GM12801 (cell line): ENCODE results near the gene RSRC1.

ENCODE experiments used
- TF ChIP-seq, protein P1 (sequence below): IDR thresholded peaks from one replicate; pipeline ENCODE4 v1.5.1; 2011; ENCODE audit warnings: control low read depth; ENCODE audit not compliant: insufficient read length; ENCODE audit errors: extremely low read depth

Gene RSRC1

DNA sequence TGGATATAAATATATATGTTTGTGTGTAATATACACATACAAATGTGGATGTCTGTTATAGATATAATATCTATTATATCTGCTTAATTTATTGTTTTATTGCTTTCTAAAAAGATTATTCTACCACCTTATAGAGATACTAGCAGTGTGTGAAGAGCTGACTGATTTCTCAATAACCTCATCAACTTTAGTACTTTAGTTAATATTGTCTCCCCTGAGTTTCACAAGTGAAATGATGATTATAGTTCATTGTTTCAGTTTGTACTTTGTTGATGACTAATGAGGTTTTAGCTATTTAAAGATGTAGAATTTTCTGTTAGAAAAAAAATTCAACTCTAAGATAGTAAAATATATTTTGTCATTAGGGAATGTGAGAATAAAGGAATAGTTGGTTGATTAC, 11.4 kb downstream of the RSRC1 start:
- TF ChIP-seq, protein P1, sequence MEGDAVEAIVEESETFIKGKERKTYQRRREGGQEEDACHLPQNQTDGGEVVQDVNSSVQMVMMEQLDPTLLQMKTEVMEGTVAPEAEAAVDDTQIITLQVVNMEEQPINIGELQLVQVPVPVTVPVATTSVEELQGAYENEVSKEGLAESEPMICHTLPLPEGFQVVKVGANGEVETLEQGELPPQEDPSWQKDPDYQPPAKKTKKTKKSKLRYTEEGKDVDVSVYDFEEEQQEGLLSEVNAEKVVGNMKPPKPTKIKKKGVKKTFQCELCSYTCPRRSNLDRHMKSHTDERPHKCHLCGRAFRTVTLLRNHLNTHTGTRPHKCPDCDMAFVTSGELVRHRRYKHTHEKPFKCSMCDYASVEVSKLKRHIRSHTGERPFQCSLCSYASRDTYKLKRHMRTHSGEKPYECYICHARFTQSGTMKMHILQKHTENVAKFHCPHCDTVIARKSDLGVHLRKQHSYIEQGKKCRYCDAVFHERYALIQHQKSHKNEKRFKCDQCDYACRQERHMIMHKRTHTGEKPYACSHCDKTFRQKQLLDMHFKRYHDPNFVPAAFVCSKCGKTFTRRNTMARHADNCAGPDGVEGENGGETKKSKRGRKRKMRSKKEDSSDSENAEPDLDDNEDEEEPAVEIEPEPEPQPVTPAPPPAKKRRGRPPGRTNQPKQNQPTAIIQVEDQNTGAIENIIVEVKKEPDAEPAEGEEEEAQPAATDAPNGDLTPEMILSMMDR = no peak

GRCh38 chr3:158127250-158128219, 17.6 kb downstream of the RSRC1 start:
- TF ChIP-seq, protein P1 = no peak

DNA sequence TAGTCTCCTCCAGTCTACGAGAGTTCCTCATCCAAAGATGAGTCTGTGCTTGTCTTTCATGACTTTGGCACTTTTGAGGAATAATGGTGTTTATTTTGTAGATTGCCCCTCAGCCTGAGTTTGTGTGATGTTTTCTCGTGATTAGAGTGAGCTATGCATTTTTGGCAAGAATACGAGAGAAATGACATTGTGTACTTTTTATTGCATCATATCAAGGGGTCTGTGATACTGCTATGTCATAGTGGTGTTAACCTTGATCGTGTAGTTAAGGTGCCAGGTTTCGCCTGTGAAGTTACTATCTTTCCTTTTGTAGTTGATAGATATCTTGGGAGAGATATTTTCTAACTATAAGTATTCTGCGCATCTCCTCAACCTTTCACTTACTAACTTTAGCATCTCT, 18.9 kb downstream of the RSRC1 start:
- TF ChIP-seq, protein P1 = no peak

DNA sequence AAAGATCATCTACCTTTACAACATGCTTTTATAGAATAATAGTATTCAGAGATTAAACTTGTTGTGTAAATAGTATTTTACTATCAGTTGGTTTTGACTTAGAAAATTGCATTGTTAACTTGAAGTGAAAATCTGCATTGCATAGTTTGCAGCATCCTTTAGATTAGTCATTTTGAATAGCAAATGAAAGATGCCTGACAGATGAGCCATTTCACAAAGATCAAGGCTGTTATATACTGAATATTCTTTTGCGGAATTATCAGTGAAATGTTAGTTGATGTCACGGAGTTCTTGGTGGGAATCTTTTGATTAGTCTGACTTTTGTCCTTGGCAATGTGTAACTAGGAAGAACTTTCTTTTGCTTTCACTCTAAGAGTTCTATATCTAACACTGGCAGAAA, 24.5 kb downstream of the RSRC1 start:
- TF ChIP-seq, protein P1 = no peak

DNA sequence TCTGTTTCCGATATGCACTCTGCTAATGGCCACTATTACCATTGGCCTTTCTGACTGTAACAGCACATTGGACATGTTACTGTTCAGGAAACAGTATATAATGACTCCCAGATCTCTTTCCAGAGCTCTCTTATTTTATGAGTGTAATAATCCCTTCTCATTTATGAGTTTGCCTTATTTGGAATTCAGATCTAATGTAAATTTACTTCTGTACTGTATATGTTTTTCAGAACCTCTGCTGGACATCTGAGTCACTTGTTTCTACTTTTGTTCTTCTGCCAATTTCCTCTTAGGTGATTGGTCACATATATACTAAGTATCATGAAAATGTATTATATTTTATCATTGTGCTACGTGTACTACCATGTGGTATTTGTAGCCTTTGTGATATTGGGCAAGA, 30.5 kb downstream of the RSRC1 start:
- TF ChIP-seq, protein P1 = no peak

- TF ChIP-seq, protein P1 = no peak
These were observed 38.3 kb downstream of the RSRC1 start for GRCh38 chr3:158148218-158148617.

DNA sequence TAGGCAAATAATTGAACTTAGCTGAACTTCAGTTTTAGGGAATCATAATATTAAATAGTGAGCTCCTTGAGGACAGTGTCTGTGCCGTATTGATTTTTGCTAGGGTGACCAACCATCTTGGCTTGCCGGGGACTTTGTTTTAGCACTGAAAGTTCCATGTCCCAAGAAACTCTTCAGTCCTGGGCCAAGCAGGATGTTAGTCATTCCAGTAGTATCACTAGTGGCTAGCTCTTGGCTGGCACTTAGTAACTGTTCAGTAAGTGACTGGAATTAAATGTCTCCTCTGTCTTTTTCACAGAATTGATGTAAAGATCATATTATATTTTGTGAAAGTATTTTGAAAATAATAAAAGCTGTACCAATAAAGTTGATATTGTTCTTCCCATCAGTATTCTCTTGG, 42.3 kb downstream of the RSRC1 start:
- TF ChIP-seq, protein P1 = no peak
